Mesenchymal stem cell (in vitro differentiated cells and primary cell): ENCODE results near the gene ATP8B1.

Experiments
- DNase-seq: peaks from one replicate; pipeline ENCODE4 v3.0.0-alpha.2; 2013
- H2AFZ ChIP-seq: one replicate; pipeline ENCODE4 v1.6.1; 2013; ENCODE audit warnings: low read depth, mild to moderate bottlenecking, control low read depth, inconsistent platforms, low read length, moderate library complexity
- H2AK5ac ChIP-seq: 2 replicates; pipeline ENCODE4 v1.6.1; 2013; ENCODE audit warnings: low read length, moderate library complexity, mild to moderate bottlenecking, inconsistent platforms; ENCODE audit not compliant: severe bottlenecking
- H2BK120ac ChIP-seq: one replicate; pipeline ENCODE4 v1.6.1; 2013; ENCODE audit warnings: low read depth, mild to moderate bottlenecking, inconsistent platforms, low read length, moderate library complexity
- H2BK12ac ChIP-seq, 2 experiments: one replicate each; pipeline ENCODE4 v1.6.1; 2013; ENCODE audit warnings: inconsistent platforms in 2 of 2, low read length in 2 of 2, mild to moderate bottlenecking in 2 of 2, moderate library complexity in 2 of 2, control low read depth in 1 of 2
- H2BK15ac ChIP-seq: one replicate; pipeline ENCODE4 v1.6.1; 2013; ENCODE audit warnings: mild to moderate bottlenecking, low read depth, inconsistent platforms; ENCODE audit not compliant: poor library complexity, severe bottlenecking
- H2BK5ac ChIP-seq: 2 replicates; pipeline ENCODE4 v1.6.1; 2013; ENCODE audit warnings: low read depth, mild to moderate bottlenecking, low read length, control low read depth, inconsistent platforms; ENCODE audit not compliant: poor library complexity, severe bottlenecking
- H3K14ac ChIP-seq, 2 experiments: one replicate each; pipeline ENCODE4 v1.6.1; 2013; ENCODE audit warnings: inconsistent platforms in 2 of 2, low read length in 2 of 2, control low read depth in 1 of 2, mild to moderate bottlenecking in 1 of 2, moderate library complexity in 1 of 2
- H3K18ac ChIP-seq, 2 experiments: one replicate each; pipeline ENCODE4 v1.6.1; 2013; ENCODE audit warnings: inconsistent platforms in 2 of 2, low read length in 2 of 2, control low read depth in 1 of 2, low read depth in 1 of 2, mild to moderate bottlenecking in 1 of 2
- H3K23ac ChIP-seq, 2 experiments: one replicate each; pipeline ENCODE4 v1.6.1; 2013; ENCODE audit warnings: inconsistent platforms in 2 of 2, low read length in 2 of 2, mild to moderate bottlenecking in 2 of 2, moderate library complexity in 2 of 2, control low read depth in 1 of 2
- H3K27ac ChIP-seq: 2 replicates; pipeline ENCODE4 v1.5.1; 2013; ENCODE audit warnings: mild to moderate bottlenecking, moderate library complexity, low read length, control low read depth, inconsistent platforms; ENCODE audit not compliant: poor library complexity, severe bottlenecking
- H3K27me3 ChIP-seq, 2 experiments: 2 replicates each; pipeline versions ENCODE4 v1.6.1 to v1.7.0; 2013; ENCODE audit warnings: low read length in 2 of 2, mild to moderate bottlenecking in 2 of 2, moderate library complexity in 2 of 2, control low read depth in 1 of 2, inconsistent platforms in 1 of 2; ENCODE audit not compliant: control insufficient read depth in 1 of 2, insufficient read depth in 1 of 2
- H3K36me3 ChIP-seq, 2 experiments: 2 replicates each; pipeline versions ENCODE4 v1.6.1 to v1.7.0; 2013; ENCODE audit warnings: low read length in 2 of 2, control low read depth in 1 of 2, inconsistent platforms in 1 of 2, low read depth in 1 of 2, mild to moderate bottlenecking in 1 of 2; ENCODE audit not compliant: insufficient read depth in 2 of 2, control insufficient read depth in 1 of 2
- H3K4ac ChIP-seq, 2 experiments: one replicate each; pipeline ENCODE4 v1.6.1; 2013; ENCODE audit warnings: inconsistent platforms in 2 of 2, low read length in 2 of 2, mild to moderate bottlenecking in 2 of 2, moderate library complexity in 2 of 2, control low read depth in 1 of 2, low read depth in 1 of 2
- H3K4me1 ChIP-seq: 2 replicates; pipeline ENCODE4 v1.6.1; 2013; ENCODE audit warnings: low read depth, low read length, control low read depth; ENCODE audit not compliant: control insufficient read depth, insufficient read depth
- H3K4me2 ChIP-seq: 2 replicates; pipeline ENCODE4 v1.6.1; 2013; ENCODE audit warnings: low read length, mild to moderate bottlenecking, inconsistent platforms; ENCODE audit not compliant: poor library complexity, severe bottlenecking
- H3K4me3 ChIP-seq, 2 experiments: 2 replicates each; pipeline versions ENCODE4 v1.5.1 to v1.7.0; 2013; ENCODE audit warnings: low read length in 2 of 2, mild to moderate bottlenecking in 2 of 2, control low read depth in 1 of 2, low read depth in 1 of 2; ENCODE audit not compliant: insufficient read depth in 1 of 2
- H3K79me1 ChIP-seq: replicated peaks from 2 replicates; pipeline ENCODE4 v1.6.1; 2013; ENCODE audit warnings: mild to moderate bottlenecking, control low read depth, low read length, inconsistent platforms; ENCODE audit not compliant: poor library complexity, severe bottlenecking
- H3K9ac ChIP-seq: 2 replicates; pipeline ENCODE4 v1.7.0; 2013; ENCODE audit warnings: mild to moderate bottlenecking, low read length, moderate library complexity
- H3K9me3 ChIP-seq: 2 replicates; pipeline ENCODE4 v1.7.0; 2013; ENCODE audit warnings: mild to moderate bottlenecking, low read length; ENCODE audit not compliant: control insufficient read depth
- H4K8ac ChIP-seq: one replicate; pipeline ENCODE4 v1.6.1; 2013; ENCODE audit warnings: inconsistent platforms, mild to moderate bottlenecking, low read length, moderate library complexity
- H4K91ac ChIP-seq: one replicate; pipeline ENCODE4 v1.6.1; 2013; ENCODE audit warnings: mild to moderate bottlenecking, low read length, inconsistent platforms
- WGBS: methylation state at CpG from one replicate; pipeline ENCODE4 v1.1.7; 2013; ENCODE audit warnings: mixed read lengths; 5-methylcytosine and 5-hydroxymethylcytosine counted together

The ATP8B1 gene

DNA sequence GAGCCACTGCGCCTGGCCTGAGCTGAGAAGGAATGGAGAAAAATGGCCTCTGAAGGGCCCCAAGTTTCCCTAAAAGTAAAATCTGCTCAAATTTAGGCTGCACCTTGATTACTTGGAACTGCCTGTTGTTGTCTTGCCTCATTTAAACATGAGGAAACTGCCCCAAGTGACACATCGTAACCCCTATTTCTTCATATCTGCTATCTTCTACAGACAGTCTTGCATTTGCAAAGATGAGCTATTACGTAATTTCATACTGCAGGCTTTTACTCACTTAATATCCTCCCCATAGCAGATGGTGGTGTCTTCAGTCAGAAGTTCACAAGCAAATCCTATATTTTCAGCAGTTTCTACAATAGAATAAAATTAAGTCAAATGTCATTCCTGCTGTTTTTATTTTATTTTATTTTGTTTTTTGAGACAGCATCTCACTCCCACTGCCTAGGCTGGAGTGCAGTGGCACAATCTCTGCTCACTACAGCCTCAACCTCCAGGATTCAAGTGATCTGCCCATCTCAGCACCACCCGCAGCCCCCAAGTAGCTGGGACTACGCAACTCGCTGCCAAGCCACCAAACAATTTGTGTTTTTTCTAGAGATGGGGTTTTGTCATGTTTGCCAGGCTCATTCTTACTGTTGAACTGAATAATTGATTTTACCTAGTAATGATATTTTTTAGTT, 136.2 kb downstream of the ATP8B1 start:
- peaks cover 15% of the 10 kb centered on the region for H3K79me1 ChIP-seq
- H2BK5ac ChIP-seq = no peak overlapping the region
- H3K14ac ChIP-seq = no peak overlapping the region
- H4K91ac ChIP-seq = no peak overlapping the region
- peak; percentile 49 for DNase-seq
- H4K8ac ChIP-seq = no peak overlapping the region
- H2AK5ac ChIP-seq = no peak overlapping the region
- 69% methylated on average over 3 of the region's 6 CpGs for WGBS
- H3K9ac ChIP-seq = peak overlapping the region; percentile 45
- no peak overlapping the region for H3K4me3 ChIP-seq
- no peak overlapping the region for H3K4me2 ChIP-seq
- H3K18ac ChIP-seq = no peak overlapping the region
- no peak overlapping the region for H2BK15ac ChIP-seq
- H3K9me3 ChIP-seq = no peaks in the 10 kb centered on the region
- H3K27ac ChIP-seq = no peak overlapping the region
- H3K27me3 ChIP-seq = no peaks in the 10 kb centered on the region
- H2BK120ac ChIP-seq = no peak overlapping the region
- H2BK12ac ChIP-seq = no peak overlapping the region
- H3K23ac ChIP-seq = peak overlapping the region in 1 of 2 experiments; percentile 6
- H3K36me3 ChIP-seq = peaks cover 13 to 75% of the 10 kb centered on the region in 2 experiments
- no peaks in the 10 kb centered on the region for H3K4me1 ChIP-seq
- no peak overlapping the region for H2AFZ ChIP-seq
- no peak overlapping the region for H3K4ac ChIP-seq

DNA sequence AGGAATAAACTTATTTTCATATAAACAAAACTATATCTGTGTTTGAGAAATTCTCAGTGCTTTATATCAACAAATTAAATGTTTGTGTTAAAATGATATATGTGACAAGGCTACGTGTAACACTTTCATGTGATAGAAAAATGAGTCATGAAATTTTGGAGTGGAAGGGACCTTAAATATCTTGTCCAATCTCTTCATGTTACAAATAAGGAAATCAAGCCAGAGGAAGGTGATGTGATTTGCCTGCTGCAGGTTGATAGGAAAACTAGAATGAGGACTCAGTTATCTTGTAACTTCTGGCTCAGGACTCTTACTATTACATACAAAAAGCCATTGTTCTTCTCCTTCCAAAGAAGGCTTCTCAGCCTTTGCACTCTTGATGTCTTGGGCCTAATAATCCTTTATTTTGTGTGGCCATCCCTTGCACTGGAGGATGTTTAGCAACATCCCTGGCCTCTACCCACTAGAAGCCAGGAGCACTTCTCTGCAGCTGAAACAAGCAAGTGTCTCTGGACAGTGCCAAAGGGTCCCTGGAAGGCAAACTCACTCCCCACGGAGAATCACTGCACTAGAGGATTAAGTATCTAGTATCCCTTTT, 138.4 kb downstream of the ATP8B1 start:
- Histone ChIP-seq H3K79me1 (peaks cover 9% of the 10 kb centered on the region), H3K36me3 (peaks cover 8 to 73% of the 10 kb centered on the region in 2 experiments), H3K27ac (no peak overlapping the region), H3K4me3 (no peak overlapping the region), H3K27me3 (no peaks in the 10 kb centered on the region), H3K23ac (no peak overlapping the region), H2BK15ac (no peak overlapping the region), H3K9ac (no peak overlapping the region), H2AFZ (no peak overlapping the region), H3K4me1 (peaks cover 3% of the 10 kb centered on the region), H3K14ac (no peak overlapping the region), H2BK5ac (no peak overlapping the region), H3K4ac (no peak overlapping the region), H4K91ac (no peak overlapping the region), H3K9me3 (no peaks in the 10 kb centered on the region), H3K4me2 (no peak overlapping the region), H4K8ac (no peak overlapping the region), H2BK12ac (no peak overlapping the region), H3K18ac (no peak overlapping the region), H2AK5ac (no peak overlapping the region), H2BK120ac (no peak overlapping the region)
- WGBS = 63% methylated on average over 1 of the region's 2 CpGs
- DNase-seq = no peak

- peak overlapping the region; percentile 29 for H4K91ac ChIP-seq
- WGBS = 67% methylated on average over 11 of the region's 11 CpGs
- no peak overlapping the region for H3K23ac ChIP-seq
Measured at GRCh38 chr18:57660961-57661360, 142.2 kb downstream of the ATP8B1 start.

DNA sequence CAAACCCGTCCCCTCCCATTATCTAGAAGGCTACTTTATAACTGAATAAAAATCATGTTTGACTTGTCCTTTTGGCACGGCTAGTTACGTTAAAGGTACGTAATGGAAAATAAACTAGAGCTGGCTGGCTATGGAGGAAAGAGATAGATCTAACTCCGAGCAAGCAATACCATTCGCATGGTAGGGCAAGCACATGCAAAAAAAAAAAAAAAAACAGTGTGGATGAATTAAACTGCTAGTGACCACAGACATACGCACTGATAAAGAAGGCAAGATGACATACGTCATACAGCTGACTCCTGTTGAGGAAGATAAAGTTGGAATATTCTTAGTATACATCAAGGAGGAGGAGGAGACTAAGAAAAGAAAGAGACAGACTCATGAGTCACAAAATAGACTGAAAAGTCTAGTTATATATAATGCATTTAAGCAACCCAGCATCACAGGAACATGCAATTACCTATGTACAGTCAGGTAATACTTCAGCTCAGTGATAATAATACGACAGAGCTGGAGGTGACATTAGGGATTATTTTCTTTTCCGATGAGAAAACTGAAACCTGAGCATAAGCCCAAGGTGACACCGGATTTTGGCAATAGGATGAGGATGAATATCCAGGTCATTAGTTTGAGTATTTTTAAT, 143.5 kb downstream of the ATP8B1 start:
- no peak overlapping the region for H3K23ac ChIP-seq
- H3K27ac ChIP-seq = no peak overlapping the region
- H2BK5ac ChIP-seq = no peak overlapping the region
- H2BK15ac ChIP-seq = no peak overlapping the region
- peaks cover 12% of the 10 kb centered on the region for H3K9me3 ChIP-seq
- 96% methylated on average over 10 of the region's 11 CpGs for WGBS
- no peak overlapping the region for H4K91ac ChIP-seq
- no peak overlapping the region for H3K4me3 ChIP-seq
- H3K79me1 ChIP-seq = peaks cover 13% of the 10 kb centered on the region
- peaks cover 3% of the 10 kb centered on the region for H3K4me1 ChIP-seq
- no peaks in the 10 kb centered on the region for H3K27me3 ChIP-seq
- no peak overlapping the region for H3K4me2 ChIP-seq
- H3K36me3 ChIP-seq = peaks cover 28 to 74% of the 10 kb centered on the region in 2 experiments
- H2AK5ac ChIP-seq = no peak overlapping the region
- H3K18ac ChIP-seq = no peak overlapping the region
- no peak overlapping the region for H3K4ac ChIP-seq
- no peak overlapping the region for H2AFZ ChIP-seq
- no peak overlapping the region for H3K14ac ChIP-seq
- no peak overlapping the region for H3K9ac ChIP-seq
- H2BK12ac ChIP-seq = no peak overlapping the region
- H2BK120ac ChIP-seq = no peak overlapping the region
- DNase-seq = peak; percentile 26
- H4K8ac ChIP-seq = no peak overlapping the region

More at GRCh38 chr18:57660961-57661360, 142.2 kb downstream of the ATP8B1 start:
- H3K4me1 ChIP-seq = peaks cover 3% of the 10 kb centered on the region
- no peak overlapping the region for H2BK15ac ChIP-seq
- no peak overlapping the region for H3K9ac ChIP-seq
- H3K36me3 ChIP-seq = peaks cover 19 to 68% of the 10 kb centered on the region in 2 experiments
- H2BK5ac ChIP-seq = no peak overlapping the region
- H3K18ac ChIP-seq = peak overlapping the region in 1 of 2 experiments; percentile 74
- H2BK12ac ChIP-seq = peak overlapping the region in 1 of 2 experiments; percentile 79
- peak overlapping the region; percentile 86 for H4K8ac ChIP-seq
- H3K14ac ChIP-seq = no peak overlapping the region
- peaks cover 10% of the 10 kb centered on the region for H3K79me1 ChIP-seq
- H3K4ac ChIP-seq = no peak overlapping the region
- H3K27ac ChIP-seq = peak overlapping the region; percentile 44
- no peak overlapping the region for H3K4me3 ChIP-seq
- no peak overlapping the region for H2AK5ac ChIP-seq
- H3K4me2 ChIP-seq = no peak overlapping the region
- no peaks in the 10 kb centered on the region for H3K27me3 ChIP-seq
- no peak overlapping the region for H2AFZ ChIP-seq
- H3K9me3 ChIP-seq = peaks cover 1% of the 10 kb centered on the region
- H2BK120ac ChIP-seq = no peak overlapping the region
- peak; percentile 65 for DNase-seq
